ENCODE measurements around the gene PLCB2.

DNA sequence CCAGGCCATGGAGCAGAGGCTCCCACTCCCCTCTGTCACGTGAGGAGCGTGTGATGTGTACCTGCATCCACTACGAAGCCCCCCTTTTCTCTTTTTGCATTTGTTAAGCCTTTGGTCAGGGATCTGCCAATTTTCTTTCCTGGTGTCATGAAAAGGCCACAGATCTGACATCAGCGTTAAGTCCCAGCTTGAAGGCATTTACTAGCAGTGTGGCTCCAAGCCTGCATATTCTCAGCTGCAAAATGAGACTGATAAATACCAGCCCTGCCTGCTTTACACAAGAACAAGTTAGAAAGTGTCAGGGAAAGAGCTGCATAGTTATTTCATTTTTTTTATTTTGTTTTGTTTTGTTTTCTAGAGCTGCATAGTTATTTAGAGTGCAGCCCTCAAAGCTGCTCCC is 22.6 kb downstream of the PLCB2 start:
- TF ChIP-seq, protein P1, sequence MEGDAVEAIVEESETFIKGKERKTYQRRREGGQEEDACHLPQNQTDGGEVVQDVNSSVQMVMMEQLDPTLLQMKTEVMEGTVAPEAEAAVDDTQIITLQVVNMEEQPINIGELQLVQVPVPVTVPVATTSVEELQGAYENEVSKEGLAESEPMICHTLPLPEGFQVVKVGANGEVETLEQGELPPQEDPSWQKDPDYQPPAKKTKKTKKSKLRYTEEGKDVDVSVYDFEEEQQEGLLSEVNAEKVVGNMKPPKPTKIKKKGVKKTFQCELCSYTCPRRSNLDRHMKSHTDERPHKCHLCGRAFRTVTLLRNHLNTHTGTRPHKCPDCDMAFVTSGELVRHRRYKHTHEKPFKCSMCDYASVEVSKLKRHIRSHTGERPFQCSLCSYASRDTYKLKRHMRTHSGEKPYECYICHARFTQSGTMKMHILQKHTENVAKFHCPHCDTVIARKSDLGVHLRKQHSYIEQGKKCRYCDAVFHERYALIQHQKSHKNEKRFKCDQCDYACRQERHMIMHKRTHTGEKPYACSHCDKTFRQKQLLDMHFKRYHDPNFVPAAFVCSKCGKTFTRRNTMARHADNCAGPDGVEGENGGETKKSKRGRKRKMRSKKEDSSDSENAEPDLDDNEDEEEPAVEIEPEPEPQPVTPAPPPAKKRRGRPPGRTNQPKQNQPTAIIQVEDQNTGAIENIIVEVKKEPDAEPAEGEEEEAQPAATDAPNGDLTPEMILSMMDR (IDR thresholded peaks at IDR 0.05; ENCODE audit: extremely low read depth in 1 of 2, insufficient read depth in 1 of 2, low read depth in 1 of 2, low read length in 2 of 2), result no peak
- TF ChIP-seq EZH2 (IDR thresholded peaks at IDR 0.05; ENCODE audit: borderline replicate concordance, low read depth, low read length, severe bottlenecking) (no peak), GATA2 (IDR thresholded peaks at IDR 0.05; ENCODE audit: insufficient read depth, insufficient read length, low read depth, low read length) (no peak), JUN (IDR thresholded peaks at IDR 0.05; ENCODE audit: borderline replicate concordance, insufficient read depth, insufficient read length, low read depth) (no peak), POLR2A (IDR thresholded peaks at IDR 0.05; ENCODE audit: low read depth, low read length) (no peak), POLR2AphosphoS5 (IDR thresholded peaks at IDR 0.05; ENCODE audit: insufficient read depth, low read depth, low read length) (no peak)
- TF ChIP-seq, protein P2, sequence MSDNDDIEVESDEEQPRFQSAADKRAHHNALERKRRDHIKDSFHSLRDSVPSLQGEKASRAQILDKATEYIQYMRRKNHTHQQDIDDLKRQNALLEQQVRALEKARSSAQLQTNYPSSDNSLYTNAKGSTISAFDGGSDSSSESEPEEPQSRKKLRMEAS (IDR thresholded peaks at IDR 0.05; ENCODE audit: insufficient read depth, insufficient read length), result no peak

Data from endothelial cell of umbilical vein (primary cell).